Activated CD4-positive, CD25-positive, alpha-beta regulatory T cell treated with anti-CD3 and anti-CD28 coated beads, Interleukin-2, amount 50 U/mL, for 72 hours (primary cell): ENCODE data around the gene HGFAC.

Experiments
- DNase-seq: peaks from one replicate; pipeline ENCODE4 v3.0.0; 2021

The HGFAC gene

GRCh38 chr4:3411676-3412075 lies 30.1 kb upstream of the HGFAC start:
- DNase-seq: no peak

GRCh38 chr4:3412257-3413020 lies 29.3 kb upstream of the HGFAC start:
- DNase-seq: no peak

DNA sequence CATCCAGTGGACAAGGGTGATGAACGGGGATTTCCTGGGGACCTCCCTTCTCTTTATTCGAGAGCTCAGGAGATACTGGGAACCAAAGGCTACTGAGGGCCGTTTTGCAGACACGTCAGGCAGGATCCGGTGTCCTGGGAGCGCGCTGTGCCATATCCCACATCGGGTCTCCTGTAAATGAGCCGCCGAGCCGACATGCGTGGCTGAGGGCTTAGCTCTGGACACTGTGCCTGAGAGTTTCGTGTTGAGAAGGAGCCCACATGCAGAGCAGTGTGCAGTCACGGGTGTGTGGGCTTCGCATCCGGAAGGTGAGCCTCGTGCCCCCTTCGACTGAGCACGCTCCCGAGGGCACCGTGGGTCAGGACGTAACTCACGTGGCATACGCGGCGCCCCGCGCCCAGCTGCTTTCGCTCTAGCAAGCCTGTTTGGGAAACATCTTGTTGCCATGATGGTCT lies 28.5 kb upstream of the HGFAC start:
- no peak for DNase-seq

GRCh38 chr4:3413675-3414420 lies 27.9 kb upstream of the HGFAC start:
- no peak for DNase-seq

DNA sequence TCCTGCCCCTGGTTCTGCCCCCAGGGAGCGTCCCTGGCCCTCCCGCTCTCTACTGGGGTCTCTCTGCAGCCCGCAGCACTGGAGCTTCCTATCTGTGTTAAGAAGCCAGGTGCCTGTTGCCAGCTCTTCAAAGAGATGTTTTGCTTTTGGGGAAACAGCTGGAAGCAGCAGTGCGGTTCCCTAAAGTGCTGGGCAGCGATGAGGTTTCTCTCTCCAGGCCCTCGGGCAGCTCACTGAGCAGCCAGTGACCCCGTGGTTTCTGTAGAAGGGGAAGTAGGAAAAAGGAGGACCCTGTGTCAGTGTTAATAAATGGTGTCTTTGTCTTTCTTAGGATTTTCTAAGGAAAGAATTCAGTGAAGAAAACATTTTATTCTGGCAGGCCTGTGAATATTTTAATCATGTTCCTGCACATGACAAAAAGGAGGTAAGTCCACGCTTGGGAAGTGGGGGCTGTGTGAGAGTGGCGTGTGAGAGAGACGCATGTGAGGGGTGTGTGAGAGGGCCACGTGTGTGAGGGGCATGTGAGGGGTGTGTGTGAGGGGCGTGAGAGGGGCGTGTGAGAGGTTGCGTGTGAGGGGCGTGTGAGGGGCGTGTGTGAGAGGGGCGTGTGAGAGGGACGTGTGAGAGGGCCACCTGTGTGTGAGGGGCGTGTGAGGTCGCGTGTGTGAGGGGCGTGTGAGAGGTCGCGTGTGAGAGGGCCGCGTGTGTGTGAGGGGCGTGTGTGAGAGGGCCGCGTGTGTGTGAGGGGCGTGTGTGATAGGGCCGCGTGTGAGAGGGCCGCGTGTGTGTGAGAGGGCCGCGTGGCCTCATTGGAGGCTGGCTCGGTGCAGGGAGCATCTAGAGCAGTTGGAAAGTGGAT lies 27.1 kb upstream of the HGFAC start:
- DNase-seq: no peak

GRCh38 chr4:3415471-3416141 lies 26.2 kb upstream of the HGFAC start:
- no peak for DNase-seq

GRCh38 chr4:3416270-3416669 lies 25.5 kb upstream of the HGFAC start:
- DNase-seq: no peak

GRCh38 chr4:3416821-3417221 lies 24.9 kb upstream of the HGFAC start:
- no peak for DNase-seq

DNA sequence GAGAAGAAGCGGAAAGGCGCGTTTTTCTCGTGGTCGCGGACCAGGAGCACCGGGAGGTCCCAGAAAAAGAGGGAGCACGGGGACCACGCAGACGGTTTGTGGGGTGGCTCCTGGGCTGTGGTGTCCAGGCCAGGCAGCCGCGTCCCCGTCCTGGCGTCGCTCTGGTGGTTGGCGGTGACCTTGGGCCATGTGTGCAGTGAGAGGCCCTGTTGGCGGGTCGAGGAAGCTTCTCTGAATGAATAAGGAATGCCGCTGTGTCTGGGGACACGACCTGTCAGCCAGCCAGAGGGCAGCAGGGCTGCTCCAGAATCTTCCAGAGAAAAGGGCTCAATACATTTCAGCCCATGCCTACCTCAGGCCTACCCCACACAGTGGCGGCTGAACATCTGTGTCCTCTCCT lies 24.3 kb upstream of the HGFAC start:
- no peak for DNase-seq

DNA sequence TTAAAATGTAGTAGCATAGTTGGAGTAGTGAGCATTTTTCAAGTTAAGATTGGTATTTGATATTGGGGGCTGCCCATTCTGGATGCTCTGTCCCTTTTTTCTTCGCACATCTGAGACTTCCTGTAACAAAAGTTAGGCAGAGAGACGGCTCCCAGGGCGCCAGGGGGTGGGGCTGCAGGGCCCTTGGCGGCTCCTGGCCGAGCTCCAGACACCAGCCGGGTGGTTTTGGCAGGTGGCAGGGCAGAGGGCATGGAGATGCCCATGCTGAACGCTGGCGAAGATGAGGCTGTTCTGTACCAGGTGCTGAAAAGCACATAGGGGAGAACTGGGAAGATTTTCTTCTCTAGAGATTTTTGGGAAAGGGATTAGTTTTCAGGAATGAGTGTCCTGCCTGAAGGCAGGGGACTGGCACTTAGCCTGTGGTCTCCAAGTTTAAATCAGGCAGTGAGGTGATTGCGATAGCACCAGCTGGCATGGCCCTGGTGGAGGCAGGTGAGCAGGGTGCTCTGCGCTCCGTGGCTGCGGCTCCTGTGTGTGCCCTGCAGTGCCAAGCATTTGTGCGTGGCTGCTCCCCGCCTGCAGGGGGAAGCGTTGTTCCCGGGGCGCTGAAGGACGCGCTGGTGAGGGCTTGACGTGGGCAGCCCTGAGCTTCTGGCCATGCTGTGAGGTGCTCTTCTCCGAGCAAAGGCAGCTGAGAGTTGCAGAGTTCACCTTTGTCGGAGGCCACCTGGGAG lies 23.6 kb upstream of the HGFAC start:
- DNase-seq: no peak

DNA sequence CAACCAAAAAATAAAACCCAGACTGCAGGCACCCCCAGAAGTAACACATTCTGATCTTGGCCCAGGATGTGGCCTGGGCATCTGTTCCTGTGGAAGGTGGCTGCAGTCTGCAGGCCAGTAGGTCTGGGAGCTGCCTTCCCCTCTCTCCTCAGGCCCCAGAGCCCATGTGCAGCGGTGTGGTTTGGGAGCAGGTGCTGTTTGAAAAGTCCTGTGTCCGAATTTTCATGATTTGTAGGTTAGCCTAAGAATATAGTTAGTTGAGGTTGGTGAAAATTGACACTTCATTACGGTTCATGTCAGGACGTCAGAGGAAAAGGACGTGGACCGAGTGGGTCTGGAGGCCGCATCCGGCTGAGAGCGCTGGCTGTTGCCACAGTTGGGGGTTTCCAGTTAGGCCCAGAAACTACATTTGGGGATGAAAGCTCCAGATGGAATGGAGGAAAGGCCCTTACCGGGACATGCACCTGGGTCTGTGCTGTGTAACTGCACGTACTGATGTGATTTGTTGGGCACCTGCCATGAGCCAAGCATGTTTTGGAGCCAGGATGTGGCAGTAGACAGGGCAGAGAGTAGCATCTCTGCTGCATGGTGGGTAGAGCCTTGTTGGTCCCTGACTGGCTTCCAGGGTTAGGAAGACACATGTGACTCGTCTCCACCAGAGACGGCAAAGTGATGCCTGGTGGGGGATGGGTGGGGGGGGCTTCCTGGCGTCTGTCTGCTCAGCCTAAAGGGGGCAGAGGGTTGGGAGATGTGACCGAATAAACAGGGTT lies 21.7 kb upstream of the HGFAC start:
- DNase-seq: no peak

DNA sequence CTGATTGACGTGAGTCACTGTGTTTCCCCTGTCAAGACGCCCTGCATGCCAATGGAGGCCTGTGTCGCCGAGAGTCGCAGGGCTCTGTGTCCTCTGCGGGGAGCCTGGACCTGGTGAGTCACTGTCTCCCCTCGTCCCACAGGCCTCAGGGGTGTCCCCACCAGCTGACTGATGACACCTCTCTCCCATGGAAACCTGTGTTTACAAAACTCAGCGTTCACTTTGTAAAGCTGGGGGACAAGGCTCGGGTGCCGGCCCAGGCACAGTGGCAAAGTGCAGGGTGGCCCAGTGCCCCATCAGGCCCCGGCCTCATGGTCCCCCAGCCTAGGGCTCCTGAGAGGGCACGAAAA lies 21.2 kb upstream of the HGFAC start:
- no peak for DNase-seq

DNA sequence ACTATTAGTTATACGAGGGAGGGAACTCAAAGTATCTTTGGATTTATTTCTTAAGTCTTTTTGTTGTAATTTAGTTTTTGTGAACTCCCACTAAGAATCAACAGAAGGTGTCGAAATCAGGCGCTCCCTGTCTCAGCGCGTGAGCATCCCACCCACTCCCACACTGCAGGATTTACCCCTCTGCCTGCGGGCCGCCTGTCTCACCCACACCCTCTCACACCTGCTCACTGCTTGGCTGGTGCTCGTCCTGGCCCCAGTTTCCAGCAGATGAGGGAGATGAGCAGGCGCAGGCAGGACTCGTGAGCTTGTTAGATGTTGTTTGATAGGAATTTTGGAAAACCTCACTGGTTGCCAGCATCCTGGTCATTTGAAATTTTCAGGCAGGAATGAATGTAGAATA lies 20.8 kb upstream of the HGFAC start:
- no peak for DNase-seq

DNA sequence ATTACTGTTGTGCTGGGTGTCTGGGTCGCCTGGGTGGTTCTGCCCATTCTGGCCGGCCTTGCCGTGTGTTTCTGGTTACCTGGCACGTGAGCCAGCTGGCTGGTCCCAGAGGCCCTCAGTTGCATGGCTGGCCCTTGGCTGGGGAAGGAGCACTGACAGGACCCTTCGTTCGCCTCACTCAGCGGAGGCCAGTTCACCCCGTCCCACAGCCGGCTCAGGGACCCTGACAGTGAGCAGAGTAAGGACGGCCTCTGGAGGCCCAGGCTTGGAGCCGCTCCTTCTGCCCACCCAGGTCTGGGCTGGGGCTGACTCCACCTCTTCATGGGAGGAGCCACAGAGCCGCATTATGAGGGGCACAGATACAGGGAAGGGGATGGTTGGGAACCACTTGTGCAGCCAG lies 20.3 kb upstream of the HGFAC start:
- no peak for DNase-seq

DNA sequence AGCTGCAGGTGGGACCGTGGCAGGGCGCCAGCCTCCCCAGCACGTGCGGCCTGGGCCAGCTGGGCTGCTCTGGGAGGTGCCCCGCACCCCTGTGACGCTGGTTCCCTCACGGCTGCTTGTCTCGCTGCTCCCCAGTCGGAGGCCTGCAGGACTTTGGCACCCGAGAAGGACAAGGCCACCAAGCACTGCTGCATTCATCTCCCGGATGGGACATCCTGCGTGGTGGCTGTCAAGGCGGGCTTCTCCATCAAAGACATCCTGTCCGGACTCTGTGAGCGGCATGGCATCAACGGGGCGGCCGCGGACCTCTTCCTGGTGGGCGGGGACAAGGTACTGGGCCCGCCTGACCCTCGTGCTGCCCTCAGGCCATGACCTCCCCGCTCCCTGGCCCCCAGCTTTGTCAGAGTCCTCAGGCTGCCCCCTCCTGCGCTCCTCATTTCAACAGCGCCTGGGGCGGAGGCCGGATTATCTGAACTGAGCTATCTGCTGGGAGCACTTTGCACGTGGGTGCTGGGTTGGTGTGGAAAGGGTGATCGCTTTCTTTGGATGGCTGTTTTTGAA lies 19.4 kb upstream of the HGFAC start:
- DNase-seq: no peak

GRCh38 chr4:3422808-3423297 lies 18.9 kb upstream of the HGFAC start:
- no peak for DNase-seq

- no peak for DNase-seq
Observed at GRCh38 chr4:3423406-3423805, 18.4 kb upstream of the HGFAC start.

GRCh38 chr4:3423952-3424351 lies 17.8 kb upstream of the HGFAC start:
- no peak for DNase-seq

DNA sequence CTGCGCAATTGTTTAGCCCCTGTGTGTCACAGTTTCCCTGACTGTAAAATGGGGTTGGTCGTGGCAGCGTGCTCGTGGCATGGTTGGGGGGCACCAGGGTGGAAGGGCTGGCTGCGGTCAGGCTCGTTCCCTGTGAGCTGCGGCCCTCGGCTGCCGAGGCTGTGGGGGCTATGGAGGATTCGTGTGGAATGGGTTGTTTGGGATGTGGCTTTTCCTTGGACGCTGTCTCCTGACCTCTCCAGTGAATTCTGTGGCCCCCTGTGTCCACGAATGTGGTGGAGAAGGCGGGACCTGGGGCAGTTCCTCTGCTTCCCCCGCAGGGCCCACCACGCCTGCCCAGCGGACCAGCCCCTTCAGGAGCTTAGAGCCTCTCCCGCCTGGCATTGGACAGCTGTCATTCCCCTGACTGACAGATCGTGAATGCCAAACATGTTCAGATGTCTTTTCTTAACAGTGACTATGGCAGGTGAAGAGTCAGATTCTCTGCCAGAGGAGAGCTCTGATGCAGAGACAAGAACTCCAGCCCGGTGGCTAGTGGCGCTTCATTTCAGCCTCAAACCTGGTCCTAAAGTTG lies 17.2 kb upstream of the HGFAC start:
- no peak for DNase-seq

DNA sequence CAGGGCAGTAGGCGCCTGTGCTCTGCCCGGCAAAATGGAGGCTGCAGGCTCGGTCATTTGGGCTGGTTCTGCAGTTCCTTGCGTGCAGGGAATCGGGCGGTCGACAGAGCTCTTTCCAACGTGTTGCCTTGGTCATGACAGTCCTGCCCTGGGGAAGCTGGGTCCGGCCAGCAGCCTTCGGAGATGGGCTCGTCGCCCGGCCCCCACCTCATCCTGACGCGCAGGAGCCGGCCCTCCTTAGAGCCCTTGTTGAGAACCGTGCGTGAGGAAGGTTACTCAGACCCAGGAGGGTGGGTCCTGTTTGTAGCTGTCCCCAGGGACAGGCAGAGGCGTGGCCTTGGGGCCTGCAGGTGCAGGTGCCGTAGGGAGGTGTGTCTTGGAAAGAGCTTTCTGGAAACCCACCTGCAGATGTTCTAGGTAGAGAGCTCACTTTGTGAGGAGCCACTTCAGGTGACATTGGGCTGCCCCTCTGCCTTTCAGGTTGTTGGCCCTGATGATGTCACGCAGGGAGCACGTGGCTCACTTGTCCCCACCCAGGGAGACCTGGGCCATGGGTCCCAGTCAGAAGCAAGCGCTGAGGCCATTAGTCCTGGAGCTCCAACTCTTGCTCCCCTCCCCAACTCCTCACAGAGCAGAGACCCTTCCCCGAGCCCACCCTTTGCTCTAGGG lies 15.2 kb upstream of the HGFAC start:
- DNase-seq: no peak
